ENCODE results near the gene VASH2. TPM values are rescaled to one million over a fixed set of nuclear protein-coding genes. Genes with fewer than 3 reads are reported as not detected.
A peak's percentile ranks its signal among the peaks of the same experiment; 100 is the strongest.

Gene VASH2
- total and polyA plus RNA-seq, 2 of the 8 experiments (the other 6 are each of a cell fraction or from before 2014, with no cell fraction given): 44.0 to 187 TPM

DNA sequence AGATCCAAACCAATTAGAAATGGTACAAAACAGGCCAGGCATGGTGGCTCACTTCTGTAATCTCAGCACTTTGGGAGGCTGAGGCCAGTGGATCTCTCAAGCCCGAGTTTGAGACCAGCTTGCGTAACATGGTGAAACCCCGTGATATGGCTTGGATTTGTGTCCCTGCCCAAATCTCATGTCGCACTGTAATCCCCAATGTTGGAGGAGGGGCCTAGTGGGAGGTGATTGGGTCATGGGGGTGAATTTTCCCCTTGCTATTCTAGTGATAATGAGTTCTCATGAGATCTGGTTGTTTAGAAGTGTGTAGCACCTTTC, 7.0 kb upstream of the VASH2 start:
- Histone ChIP-seq H2BK15ac (ENCODE audit: low read length) (no peak overlapping the region), H3K79me2 (ENCODE audit: control insufficient read depth in 1 of 2, insufficient read depth in 2 of 2, low read length in 2 of 2) (no peaks in the 10 kb centered on the region), H2AK5ac (ENCODE audit: low read depth, low read length) (no peak overlapping the region), H3K9me3 (ENCODE audit: insufficient read depth in 2 of 2, low read depth in 1 of 2, low read length in 1 of 2) (no peaks in the 10 kb centered on the region), H2AFZ (ENCODE audit: low read length) (no peak overlapping the region), H3K4ac (replicated peaks; ENCODE audit: insufficient read length, low read depth, low read length) (no peak overlapping the region), H2BK20ac (ENCODE audit: low read length) (no peak overlapping the region), H2BK5ac (ENCODE audit: low read depth, low read length) (no peak overlapping the region), H3K9ac (replicated peaks in 1 of 4; ENCODE audit: extremely low read depth in 1 of 4, low read depth in 3 of 4, low read length in 3 of 4) (no peak overlapping the region), H3K4me3 (ENCODE audit: extremely low read depth in 1 of 4, insufficient read depth in 2 of 4, low read depth in 3 of 4, low read length in 4 of 4) (no peak overlapping the region), H4K91ac (replicated peaks; ENCODE audit: insufficient read length, low read length) (no peak overlapping the region), H4K5ac (ENCODE audit: insufficient read length, low read depth, low read length) (no peak overlapping the region), H2BK12ac (ENCODE audit: low read depth, low read length) (no peak overlapping the region), H3K18ac (ENCODE audit: extremely low read depth, low read length) (no peak overlapping the region), H3K56ac (replicated peaks; ENCODE audit: insufficient read length, low read depth, low read length) (no peak overlapping the region), H3K4me1 (replicated peaks in 1 of 4; ENCODE audit: control insufficient read depth in 3 of 4, insufficient read depth in 4 of 4, low read length in 3 of 4) (peaks cover 0 to 2% (median 1%) of the 10 kb centered on the region in 4 experiments; a peak in 2 of 7 replicates), H3K27me3 (replicated peaks in 1 of 4; ENCODE audit: control insufficient read depth in 3 of 4, extremely low read depth in 1 of 4, insufficient read depth in 3 of 4, low read length in 3 of 4) (no peaks in the 10 kb centered on the region), H3K14ac (ENCODE audit: insufficient read length) (no peak overlapping the region), H3K23me2 (ENCODE audit: low read depth, low read length) (no peaks in the 10 kb centered on the region), H3K27ac (ENCODE audit: low read depth, low read length) (no peak overlapping the region), H2BK120ac (replicated peaks; ENCODE audit: low read depth, low read length) (no peak overlapping the region), H3K79me1 (ENCODE audit: low read depth, low read length) (no peaks in the 10 kb centered on the region), H3K36me3 (ENCODE audit: control insufficient read depth in 2 of 4, insufficient read depth in 4 of 4, low read length in 3 of 4) (no peaks in the 10 kb centered on the region), H4K8ac (ENCODE audit: extremely low read depth, insufficient read depth, low read length) (no peak overlapping the region), H4K20me1 (replicated peaks in 1 of 2; ENCODE audit: control insufficient read depth in 1 of 2, insufficient read depth in 2 of 2, low read length in 2 of 2) (no peaks in the 10 kb centered on the region), H3K23ac (ENCODE audit: insufficient read length) (no peak overlapping the region), H3K4me2 (ENCODE audit: insufficient read depth in 1 of 2, low read depth in 2 of 2, low read length in 2 of 2) (no peak overlapping the region)
- CTCF ChIA-PET (ENCODE audit: partially characterized antibody): interaction anchor here (1.0 to 1.8 kb wide), 3 partner anchors 9 to 156 kb away, joined by 3 to 8 read pairs (median 7); no protein-coding TSS in a partner anchor
- POLR2A ChIA-PET (ENCODE audit: partially characterized antibody): interaction anchor here (1.1 to 3.6 kb wide), 5 partner anchors 11 to 71 kb away, joined by 3 to 23 read pairs (median 3); no protein-coding TSS in a partner anchor
- 88% methylated on average over 4 of the region's 4 CpGs; no CpG with 5 or more reads in 1 of the 2 experiments for WGBS, 2 experiments (ENCODE audit: extremely low coverage in 1 of 2, insufficient coverage in 1 of 2, insufficient read length in 1 of 2, insufficient replicate concordance in 2 of 2, low coverage in 1 of 2, low lambda C conversion rate in 2 of 2, missing lambda C conversion rate in 1 of 2)
- TF ChIP-seq BRCA1 (IDR thresholded peaks at IDR 0.05; ENCODE audit: low read depth, low read length) (no peak), CEBPB (IDR thresholded peaks at IDR 0.05; ENCODE audit: low read depth, low read length) (0 out of 2 replicates have a peak, but pooled peaks have one; percentile 28), TEAD4 (IDR thresholded peaks at IDR 0.05; ENCODE audit: low read depth, low read length) (no peak), ZNF274 (IDR thresholded peaks at IDR 0.05; ENCODE audit: borderline replicate concordance, extremely low read depth, low read length) (no peak), POU5F1 (IDR thresholded peaks at IDR 0.05; ENCODE audit: low read depth, low read length) (no peak), CBX8 (IDR thresholded peaks at IDR 0.05; ENCODE audit: borderline replicate concordance, low read depth, low read length) (no peak)
- DNase-seq (ENCODE audit: low read depth in 1 of 2, low spot score in 2 of 2) (no peak), FAIRE-seq (no peak)
